GM18498 (cell line): Measurements from ENCODE around the gene SF3A1.
A peak's percentile ranks its signal among the peaks of the same experiment; 100 is the strongest.
"Not testable (repeated sequence)": the region's sequence is repeated elsewhere in the genome, so short reads cannot be mapped to it uniquely, and the experiment has no call there.

Source experiments
- ATAC-seq: cut with Tn5 transposase; IDR thresholded peaks from one replicate; pipeline ENCODE4 v1.9.1; 2021; ENCODE audit warnings: mild to moderate bottlenecking, moderate library complexity; ENCODE audit not compliant: unreplicated experiment

Gene SF3A1

DNA sequence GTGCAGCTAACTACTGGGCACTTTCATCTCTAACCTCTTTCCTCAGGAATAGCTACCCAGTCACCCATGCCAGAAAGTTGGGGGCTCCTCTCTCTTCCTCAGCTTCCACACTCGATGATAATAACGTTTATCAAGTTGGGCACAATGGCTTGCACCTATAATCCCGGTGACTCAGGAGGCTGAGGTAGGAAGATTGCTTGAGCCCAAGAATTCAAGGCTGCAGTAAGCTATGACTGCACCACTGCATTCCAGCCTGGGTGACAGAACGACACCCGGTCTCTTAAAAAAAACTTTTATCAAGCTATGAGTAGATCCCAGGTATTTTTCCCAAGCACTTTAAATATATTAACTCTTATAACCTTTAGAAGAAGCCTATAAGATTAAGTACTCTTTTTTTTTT lies 2.0 kb downstream of the SF3A1 start:
- no peak for ATAC-seq

GRCh38 chr22:30351226-30351625 lies 5.5 kb downstream of the SF3A1 start:
- no peak for ATAC-seq

DNA sequence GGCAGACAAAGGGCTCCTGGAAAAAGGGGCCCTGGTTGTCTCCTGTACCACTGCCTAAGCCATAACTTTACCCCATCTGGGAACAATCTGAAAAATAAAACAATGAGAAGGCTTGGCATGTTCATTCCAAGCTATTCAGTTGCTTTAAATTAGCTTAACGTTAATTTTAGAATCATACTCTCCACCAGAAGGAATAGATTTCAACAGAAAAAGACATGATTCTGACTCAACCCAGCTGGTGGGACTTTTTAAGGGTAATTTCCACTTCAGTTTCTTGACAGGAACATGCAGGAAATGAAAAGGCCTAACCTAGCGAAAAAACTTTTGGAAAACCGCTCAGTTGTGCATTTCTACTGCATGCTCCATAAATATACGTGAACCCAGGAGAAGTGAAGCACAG lies 7.9 kb downstream of the SF3A1 start:
- no peak for ATAC-seq

GRCh38 chr22:30348404-30348803 lies 8.3 kb downstream of the SF3A1 start:
- no peak for ATAC-seq

GRCh38 chr22:30347255-30347892 lies 9.3 kb downstream of the SF3A1 start:
- ATAC-seq: no peak

- no peak for ATAC-seq
These were observed 12.1 kb downstream of the SF3A1 start for GRCh38 chr22:30344447-30345200.

DNA sequence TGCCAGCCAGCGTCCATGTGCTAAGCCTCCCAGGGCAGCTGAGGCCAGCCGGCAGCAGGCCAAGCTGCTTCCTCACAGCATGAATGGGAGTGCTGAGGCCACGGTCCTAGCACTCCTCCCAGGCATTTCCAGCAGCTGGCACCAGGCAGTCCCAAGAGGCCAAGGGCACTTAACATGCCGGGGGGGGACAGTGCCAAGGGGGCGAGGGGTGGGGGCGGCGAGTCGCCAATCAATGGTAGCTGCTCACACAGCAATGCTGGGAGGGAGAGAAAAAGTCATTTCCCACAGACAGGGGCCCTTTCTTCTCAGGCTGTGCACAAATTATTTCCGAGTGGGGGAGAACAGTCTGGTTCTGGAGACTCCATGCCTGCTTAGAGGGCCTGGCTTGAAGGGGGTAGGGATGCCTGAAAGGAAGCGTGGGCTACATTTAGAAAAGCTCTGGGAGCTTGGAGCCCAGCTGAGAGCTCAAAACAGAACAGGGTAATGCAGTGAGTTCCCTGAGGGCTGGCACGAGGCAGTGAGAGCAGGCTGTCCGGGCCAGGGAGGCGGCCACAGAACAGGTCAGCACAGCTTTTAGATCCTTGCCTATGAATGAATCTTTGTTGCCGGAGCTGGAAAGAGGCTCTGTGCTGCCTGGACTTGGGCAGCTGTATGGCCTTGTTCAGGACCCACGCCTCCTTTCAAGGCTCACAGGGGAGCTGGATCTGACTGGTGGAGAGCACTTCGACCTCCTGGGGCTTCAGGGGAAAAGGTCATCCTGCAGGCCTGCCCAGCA lies 15.6 kb downstream of the SF3A1 start:
- ATAC-seq: no peak

GRCh38 chr22:30338802-30339201 lies 17.9 kb downstream of the SF3A1 start:
- ATAC-seq: no peak

DNA sequence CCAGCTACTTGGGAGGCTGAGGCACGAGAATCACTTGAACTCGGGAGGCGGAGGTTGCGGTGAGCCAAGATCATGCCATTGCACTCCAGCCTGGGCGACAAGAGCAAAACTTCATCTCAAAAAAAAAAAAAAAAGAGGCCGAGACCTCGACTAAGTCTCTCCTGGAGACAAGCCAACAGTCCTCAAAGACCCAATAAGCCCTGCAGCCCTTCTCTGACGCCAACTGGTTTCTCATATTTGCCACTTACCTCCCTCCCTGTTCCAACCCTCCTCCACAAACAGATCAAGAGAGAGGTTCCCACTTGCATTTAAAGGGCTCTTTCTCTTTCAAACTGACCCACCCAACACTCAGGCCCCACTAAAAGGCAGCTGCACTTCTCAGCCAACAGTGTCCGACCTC lies 18.4 kb downstream of the SF3A1 start:
- not testable (repeated sequence) for ATAC-seq

- no peak for ATAC-seq
These were observed 19.3 kb downstream of the SF3A1 start for GRCh38 chr22:30337461-30337778.

DNA sequence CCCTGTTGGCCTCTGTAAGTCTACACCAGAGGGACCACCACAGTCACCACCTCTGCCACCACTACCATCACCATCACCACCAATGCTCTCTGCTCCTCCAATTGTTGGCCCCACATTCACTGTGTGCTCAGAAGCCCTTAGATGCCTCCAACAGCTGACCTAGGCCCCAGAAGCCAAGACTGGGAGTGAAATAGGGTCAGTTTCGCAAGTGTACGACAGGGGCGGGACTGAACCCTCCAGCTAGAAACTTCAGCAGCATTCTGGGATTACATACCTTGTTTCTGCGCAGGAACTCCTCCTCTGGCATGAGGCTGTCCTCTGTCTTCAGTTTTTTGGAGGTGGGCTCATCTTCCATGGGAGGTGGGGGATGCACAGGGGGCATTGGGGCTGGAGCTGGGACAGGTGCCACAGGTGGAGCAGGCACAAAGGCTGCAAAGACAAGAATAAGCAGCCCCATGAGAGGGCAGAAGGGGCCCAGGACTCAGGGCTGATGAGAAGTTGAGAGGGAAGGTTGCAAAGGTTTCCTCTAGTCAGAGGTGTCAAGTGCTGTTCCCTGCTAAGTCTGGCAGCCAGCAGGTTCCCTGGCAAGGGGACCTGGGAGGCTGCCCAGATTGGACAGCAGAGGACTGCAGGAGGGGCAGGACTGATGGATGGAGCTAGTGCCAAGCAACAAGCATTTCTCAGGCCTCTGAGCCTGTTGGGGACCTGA lies 19.8 kb downstream of the SF3A1 start:
- ATAC-seq: no peak

DNA sequence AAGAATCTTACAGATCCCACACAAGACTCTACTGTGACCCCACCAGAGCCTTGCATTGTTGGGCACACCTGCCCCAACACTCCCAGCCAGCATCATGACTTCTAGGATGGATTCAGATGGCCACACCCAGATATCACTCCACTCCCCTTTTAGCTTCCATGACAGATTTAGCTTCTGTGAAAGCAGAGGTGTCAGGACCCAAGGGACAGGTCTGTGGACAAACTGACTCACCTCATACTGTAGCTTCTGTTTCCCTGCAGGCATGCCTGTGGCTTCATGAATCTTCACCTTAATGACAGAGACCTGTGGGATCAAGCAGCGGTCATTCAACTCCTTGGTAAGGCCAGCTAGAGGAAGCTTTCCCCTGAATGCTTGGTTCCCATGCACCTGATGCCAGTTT lies 21.5 kb downstream of the SF3A1 start:
- no peak for ATAC-seq

GRCh38 chr22:30334646-30335045 lies 22.0 kb downstream of the SF3A1 start:
- ATAC-seq: no peak

GRCh38 chr22:30333707-30334087 lies 23.0 kb downstream of the SF3A1 start:
- ATAC-seq: no peak

- ATAC-seq: no peak
These were observed 23.5 kb downstream of the SF3A1 start for GRCh38 chr22:30332994-30333706.

DNA sequence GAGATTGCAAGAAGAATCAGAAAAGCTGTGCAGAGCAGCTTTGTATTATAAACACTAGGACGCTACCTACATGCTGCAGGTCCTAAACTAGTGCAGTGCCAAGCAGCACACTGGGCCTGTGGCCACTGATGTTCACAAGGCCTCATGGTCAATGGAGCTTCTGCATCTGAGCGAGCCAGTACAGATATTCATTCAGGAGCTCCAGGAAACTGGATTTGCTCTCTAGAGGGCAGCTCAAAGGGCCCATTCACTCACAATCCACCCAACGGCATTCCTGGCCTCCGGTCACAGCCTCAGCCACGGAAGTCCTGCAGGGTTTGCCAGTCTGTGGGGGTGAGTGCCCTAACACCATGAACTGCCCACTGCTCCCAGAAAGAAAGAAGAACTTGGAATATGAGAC lies 24.1 kb downstream of the SF3A1 start:
- no peak for ATAC-seq

GRCh38 chr22:30328466-30329049 lies 28.1 kb downstream of the SF3A1 start:
- ATAC-seq: no peak

DNA sequence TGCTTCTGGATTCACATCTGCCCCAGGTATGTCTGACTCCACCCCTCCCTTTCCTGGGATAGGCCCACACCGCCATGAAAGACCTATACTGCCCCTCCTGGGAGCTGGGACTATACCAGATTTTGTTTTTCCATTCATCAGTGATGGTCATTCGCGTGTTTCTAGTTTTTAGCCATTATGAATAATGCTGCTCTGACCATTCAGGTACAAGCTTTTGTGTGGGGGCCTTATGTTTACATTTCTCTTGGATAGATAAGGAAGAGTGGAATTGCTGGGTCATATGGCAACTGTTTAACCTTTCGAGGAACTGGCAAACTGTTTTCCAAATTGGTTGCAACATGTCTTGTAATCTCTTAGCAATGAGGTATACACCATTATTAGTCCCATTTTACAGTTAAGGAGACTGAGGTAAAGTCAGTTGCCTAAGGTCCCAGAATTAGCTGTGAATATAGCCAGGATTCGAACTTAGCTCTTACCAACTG lies 28.8 kb downstream of the SF3A1 start:
- no peak for ATAC-seq

DNA sequence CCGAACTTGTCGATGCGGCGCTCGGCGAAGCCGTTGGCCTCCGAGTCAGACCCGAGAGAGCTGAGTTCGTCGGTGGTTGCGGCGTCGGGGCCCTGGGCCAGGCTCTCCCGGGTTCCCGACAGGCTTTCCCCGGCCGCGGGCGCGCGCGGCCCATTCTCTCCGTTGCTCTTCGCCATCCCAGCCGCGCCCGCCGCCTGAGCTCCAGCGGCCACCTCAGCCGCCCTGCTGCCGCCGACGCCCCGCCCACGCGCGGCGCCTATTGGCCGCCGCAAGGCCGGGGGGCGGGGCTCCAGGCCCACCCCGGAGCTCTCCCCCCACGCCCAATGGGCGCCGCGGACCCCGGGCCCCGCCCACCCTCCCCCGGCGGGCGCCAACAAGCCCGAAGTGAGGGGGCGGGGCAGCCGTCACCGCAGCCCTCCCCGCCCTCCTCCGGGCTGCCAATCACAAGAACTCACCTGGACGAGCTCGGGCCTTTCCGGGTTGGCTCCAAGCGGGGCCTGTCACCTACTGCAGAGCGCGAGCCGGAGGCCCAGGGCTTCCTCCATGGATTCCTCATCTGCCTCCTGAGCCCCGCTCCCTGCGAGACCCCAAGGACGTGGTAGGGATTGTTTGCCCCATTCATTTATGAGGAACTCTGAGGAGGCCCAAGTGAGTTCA lies 29.9 kb downstream of the SF3A1 start, which contains the start of gene TBC1D10A:
TBC1D10A (minus strand) TSS at position 236 of the 657 bp plus-strand sequence; CDS start at position 176, 60 bp downstream.
- peak; percentile 89 for ATAC-seq

DNA sequence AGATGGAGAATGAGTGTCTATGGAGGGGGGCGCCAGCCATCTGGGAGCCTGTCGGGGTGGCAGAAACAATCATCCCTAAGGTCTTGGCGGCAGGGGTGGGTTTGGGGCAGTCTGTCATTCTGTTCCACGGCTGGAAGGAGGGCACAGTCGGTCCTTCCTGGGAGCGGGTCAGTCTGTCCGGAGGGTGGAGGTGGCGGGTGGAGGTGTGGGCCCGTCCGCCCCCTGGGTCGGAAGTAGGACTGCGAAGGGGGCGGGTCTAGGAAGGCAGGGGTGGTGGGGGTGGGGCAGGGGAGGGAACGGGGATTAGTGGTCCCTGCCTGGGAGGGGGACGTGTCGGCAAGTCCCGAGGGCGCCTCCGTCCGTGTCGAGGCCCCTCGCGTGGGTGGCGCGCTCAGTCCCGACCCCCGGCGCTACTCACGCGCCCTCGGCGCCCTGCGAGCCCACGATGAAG lies 30.4 kb downstream of the SF3A1 start:
- ATAC-seq: peak; percentile 28
